GM12891 (cell line): Measurements from ENCODE around the gene TEPSIN.

ENCODE experiments used
- DNase-seq: peaks from one replicate; pipeline ENCODE4 v3.0.0; 2011; ENCODE audit warnings: low spot score; ENCODE audit not compliant: insufficient read length
- FAIRE-seq: peaks from 2 replicates; lab custom pipeline; 2011; peaks lifted over from hg19 to GRCh38; lab: Jason Lieb, UNC
- PAX5 ChIP-seq: IDR thresholded peaks from 2 replicates; pipeline ENCODE4 v1.6.1; 2011; ENCODE audit warnings: low read length, moderate library complexity, mild to moderate bottlenecking; ENCODE audit not compliant: insufficient read depth, severe bottlenecking
- POLR2A ChIP-seq: IDR thresholded peaks from 2 replicates; pipeline ENCODE4 v1.6.1; 2011; ENCODE audit warnings: low read depth, low read length, control low read depth
- POLR2AphosphoS5 ChIP-seq: IDR thresholded peaks from 2 replicates; pipeline ENCODE4 v1.6.1; 2011; ENCODE audit warnings: low read depth, low read length, control low read depth
- POU2F2 ChIP-seq: IDR thresholded peaks from 2 replicates; pipeline ENCODE4 v1.6.1; 2011; ENCODE audit warnings: low read depth, mild to moderate bottlenecking, control low read depth, low read length, moderate library complexity
- SPI1 ChIP-seq: IDR thresholded peaks from 2 replicates; pipeline ENCODE4 v1.6.1; 2011; ENCODE audit warnings: low read depth, low read length, control low read depth
- TAF1 ChIP-seq: IDR thresholded peaks from 2 replicates; pipeline ENCODE4 v1.6.1; 2011; ENCODE audit warnings: low read depth, low read length, control low read depth

The TEPSIN gene

DNA sequence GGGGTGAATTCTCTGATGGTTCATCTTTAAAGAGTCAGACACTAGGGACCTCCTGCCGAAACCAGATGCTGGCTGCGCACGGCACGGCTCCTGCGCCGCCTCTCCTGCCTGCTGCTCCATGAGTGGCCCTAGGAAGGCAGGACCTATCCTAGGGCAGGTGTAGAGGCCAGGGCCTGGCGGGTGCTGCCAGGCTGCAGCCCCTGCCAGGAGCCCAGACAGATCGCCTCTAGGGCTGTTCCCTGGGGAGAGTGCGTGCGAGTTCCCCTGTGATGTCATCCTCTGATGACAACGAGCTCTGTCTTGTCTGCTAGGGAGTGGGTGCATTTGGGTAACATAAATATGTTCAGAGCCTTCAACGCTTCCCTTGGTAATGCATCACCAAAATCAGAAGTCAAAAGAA, 32.4 kb upstream of the TEPSIN start:
- TF ChIP-seq POLR2A = no peak
- TF ChIP-seq TAF1 = no peak
- no peak for TF ChIP-seq POU2F2
- TF ChIP-seq PAX5 = no peak
- TF ChIP-seq POLR2AphosphoS5 = no peak
- TF ChIP-seq SPI1 = no peak
- FAIRE-seq = no peak
- DNase-seq = no peak

DNA sequence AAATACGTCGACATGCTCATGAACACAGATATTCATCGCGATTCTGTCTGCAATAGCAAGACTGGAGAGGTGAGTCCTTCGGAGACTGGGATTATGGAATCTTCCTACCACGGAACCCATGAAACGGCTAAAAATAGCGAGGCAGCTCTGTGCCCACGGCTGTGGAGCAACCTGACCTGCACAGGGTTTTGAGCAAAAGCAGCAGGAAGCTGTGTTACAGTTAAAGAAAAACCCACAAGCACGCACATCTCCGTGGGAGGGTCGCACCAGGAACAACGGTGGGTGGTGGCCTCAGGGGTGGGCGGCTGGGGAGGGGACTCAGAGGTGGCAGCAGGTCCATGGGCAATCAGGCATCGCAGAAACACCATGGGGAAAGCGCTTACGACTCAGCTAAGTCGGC, 31.4 kb upstream of the TEPSIN start:
- TF ChIP-seq POU2F2 = no peak
- no peak for TF ChIP-seq POLR2AphosphoS5
- no peak for TF ChIP-seq SPI1
- TF ChIP-seq POLR2A = no peak
- TF ChIP-seq TAF1 = no peak
- TF ChIP-seq PAX5 = no peak
- no peak for FAIRE-seq

DNA sequence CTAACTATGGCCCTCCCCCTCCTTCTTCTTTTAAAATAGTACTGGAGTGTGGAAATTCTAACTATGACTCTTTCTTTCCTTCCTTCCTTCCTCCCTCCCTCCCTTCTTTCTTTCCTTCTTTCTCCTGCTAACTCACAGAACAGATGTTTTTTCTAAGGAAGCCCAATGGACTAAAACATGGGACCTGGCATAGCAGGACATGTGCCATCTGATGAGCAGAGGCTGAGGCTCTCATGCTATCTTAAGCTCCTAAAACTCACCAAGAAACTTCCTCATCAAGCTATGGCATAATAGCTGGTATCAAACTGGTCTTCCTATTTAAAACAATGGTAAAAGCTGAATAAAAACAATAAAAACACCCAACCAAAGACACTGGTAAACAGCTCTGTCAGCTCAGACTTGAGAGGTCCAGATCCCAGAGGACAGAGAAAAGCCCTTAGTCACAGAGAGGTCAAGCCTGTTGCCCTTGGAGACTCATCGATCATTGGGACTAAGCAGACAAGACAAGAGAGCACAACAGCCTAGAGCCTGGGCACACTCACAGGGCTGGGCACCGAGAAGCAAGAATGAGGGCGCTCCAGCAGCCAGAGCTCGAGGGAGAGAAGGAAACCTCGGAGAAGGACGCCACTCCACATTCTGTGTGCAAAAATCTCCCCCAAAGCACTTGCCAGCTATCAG, 28.7 kb upstream of the TEPSIN start:
- no peak for DNase-seq
- no peak for FAIRE-seq
- TF ChIP-seq PAX5 (no peak), POLR2A (no peak), SPI1 (no peak), POLR2AphosphoS5 (no peak), POU2F2 (no peak), TAF1 (no peak)

More for the DNA sequence above, 31.4 kb upstream of the TEPSIN start:
- DNase-seq = no peak

DNA sequence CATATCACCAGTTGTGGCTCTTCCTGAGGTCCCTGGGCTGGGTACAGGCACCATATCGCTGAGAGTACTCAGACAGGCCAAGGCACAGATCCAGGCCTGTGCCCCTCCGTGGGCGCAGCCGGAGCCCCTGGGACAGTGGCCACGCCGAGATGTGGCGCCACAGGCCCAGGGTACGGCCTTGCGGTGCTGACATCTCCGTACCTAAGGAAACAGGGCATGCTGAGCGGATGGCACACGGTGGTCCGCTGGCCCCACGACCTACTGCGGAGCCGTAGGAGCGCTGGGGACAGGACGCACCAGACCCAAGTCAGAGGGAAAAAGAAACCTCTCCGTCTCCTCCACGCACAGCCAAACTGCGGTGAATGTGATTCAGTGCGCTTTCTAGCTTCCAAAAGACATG, 26.7 kb upstream of the TEPSIN start:
- DNase-seq (no peak), FAIRE-seq (no peak)
- TF ChIP-seq TAF1 (no peak), POU2F2 (no peak), PAX5 (no peak), POLR2AphosphoS5 (no peak), SPI1 (no peak)

DNA sequence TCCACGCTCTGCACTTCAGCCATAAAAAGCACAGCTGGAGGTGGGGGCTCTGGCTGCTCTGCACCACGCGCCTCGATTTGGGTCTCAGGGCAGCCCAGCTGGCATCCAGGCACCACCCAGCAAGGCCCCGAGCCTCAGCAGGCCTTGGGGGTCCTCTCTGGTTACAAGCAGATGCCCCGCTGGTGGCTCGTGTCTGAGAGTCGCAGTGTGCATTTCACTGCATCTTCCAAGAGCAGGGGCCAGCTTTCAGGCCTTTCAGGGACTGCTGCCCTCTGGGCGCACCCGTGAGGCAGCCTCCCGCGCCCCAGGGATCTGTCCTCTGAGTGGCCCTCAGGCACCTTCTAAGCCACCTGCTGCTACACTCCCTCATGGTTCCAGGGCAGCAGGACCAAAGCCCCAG, 25.8 kb upstream of the TEPSIN start:
- DNase-seq (no peak), FAIRE-seq (no peak)
- no peak for TF ChIP-seq POU2F2
- TF ChIP-seq SPI1 = no peak
- TF ChIP-seq POLR2AphosphoS5 = no peak
- TF ChIP-seq POLR2A = no peak
- no peak for TF ChIP-seq PAX5
- TF ChIP-seq TAF1 = no peak

DNA sequence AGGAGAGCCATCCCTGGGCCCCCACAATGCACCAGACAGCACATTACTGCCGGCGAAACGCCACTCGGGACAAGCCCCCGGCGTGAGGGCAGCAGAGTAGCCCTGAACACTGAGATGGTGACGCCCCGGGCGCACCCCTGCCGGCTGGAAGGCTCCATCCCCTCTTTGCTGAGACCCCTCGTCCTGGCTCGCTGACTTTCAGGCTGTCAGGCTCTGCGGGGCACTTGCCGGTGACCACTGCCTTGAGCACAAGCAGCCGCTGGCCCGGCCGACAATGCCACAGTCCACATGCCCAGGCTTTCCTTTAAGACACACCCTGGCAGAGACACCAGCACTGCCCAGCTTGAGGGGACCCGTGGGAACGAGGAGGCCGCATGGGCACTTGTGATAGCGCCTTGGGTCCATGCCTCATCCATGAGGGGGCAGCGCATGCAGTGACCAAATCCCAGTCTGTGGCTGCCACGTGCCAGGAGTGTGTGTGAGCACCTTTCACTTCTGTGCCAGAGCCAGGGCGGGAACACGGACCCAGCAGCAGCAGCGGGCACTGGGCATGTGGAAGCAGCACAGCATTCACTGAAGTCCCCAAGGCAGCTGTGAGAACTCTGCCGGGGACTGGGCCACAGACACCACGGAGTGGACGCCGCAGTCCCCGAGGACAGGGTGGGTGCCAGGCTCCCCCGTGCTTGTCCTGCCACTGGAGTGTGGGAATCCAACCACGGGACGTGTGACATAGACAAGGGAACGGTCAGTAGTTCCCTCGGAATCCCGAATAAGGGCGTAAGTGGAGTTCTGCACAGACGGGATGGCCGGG, 24.7 kb upstream of the TEPSIN start:
- TF ChIP-seq PAX5 = no peak
- TF ChIP-seq POLR2A = no peak
- no peak for TF ChIP-seq POLR2AphosphoS5
- no peak for TF ChIP-seq SPI1
- no peak for TF ChIP-seq TAF1
- TF ChIP-seq POU2F2 = no peak
- no peak for FAIRE-seq
- DNase-seq = no peak

DNA sequence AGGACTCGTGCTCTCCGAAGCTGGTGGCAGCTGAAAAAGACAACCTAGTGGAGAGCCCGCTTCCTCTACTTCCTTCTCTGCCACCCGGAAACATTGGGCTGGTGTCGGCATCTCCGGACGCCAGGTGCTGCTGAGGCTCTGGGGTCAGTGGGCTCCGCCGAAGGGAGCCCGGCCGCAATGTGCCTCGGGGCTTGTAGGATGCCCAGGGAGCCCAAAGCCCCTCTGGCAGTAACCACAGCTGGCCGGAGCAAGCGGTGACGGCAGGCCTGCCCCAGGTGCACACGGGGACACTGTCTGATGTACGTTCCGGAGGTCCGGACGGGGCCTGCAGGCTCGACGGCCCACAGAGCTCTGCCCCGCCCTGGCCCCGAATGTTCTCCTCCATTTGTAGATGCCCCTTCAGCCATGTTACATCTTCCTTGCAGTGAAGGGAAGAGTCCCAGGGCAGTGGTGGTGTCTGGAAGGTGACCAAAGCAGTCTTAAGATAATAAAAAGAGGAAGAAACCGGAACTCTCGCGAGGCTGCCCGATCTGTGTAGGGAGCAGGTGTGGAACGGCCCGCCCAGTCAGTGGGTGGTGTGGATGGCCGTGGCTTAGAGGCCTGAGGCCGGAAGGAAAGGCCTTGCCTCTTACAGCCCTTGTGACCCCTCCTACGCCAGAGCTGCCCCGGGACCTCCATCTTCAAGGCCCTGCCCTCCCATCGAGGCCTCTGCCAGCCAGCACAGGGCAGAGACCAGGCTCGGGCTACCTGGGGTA, 22.9 kb upstream of the TEPSIN start:
- no peak for DNase-seq
- FAIRE-seq = no peak
- TF ChIP-seq PAX5 (no peak), POU2F2 (no peak), POLR2AphosphoS5 (no peak), TAF1 (no peak), POLR2A (no peak), SPI1 (no peak)

DNA sequence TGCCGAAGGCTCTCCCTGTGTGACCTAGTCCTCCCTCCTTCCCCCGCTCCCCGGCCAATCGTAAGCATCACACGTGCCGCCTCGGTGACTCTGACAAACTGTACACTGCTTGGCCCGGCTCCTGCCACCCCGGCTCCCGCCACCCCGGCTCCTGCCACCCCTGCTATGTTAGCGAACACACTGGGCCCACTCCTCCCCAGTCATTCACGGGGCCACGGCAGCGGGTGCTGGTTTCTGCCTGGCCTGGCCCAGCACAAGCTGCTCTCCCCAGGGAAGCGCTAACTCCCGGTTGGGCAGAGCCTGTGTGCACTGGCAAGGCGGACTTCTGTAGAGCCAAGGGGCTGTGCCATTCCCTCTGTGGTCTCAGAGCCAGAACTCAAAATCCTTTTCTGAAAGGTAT, 22.2 kb upstream of the TEPSIN start:
- DNase-seq (no peak), FAIRE-seq (no peak)
- TF ChIP-seq POLR2AphosphoS5 (no peak), TAF1 (no peak), POU2F2 (no peak), SPI1 (no peak), POLR2A (no peak), PAX5 (no peak)

DNA sequence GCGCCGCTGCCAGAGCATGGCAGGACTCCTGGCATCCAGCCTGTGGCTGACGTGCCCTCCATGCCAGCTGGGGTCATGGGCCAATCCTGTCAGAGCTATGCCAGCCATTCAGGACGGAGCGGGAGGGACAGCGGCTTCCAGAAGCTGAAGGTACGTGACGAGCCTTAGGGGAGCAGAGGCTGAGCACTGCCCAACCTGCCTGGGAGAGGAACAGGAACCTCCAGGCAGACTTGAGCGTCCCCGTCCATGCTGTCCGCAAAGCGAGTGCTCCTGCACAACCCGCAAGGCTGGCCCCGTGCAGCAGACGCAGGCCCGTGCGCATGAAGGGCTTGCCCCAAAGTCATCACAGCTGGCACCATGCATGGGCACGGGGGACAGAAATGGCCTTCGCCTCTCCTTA, 21.8 kb upstream of the TEPSIN start:
- DNase-seq (no peak), FAIRE-seq (no peak)
- no peak for TF ChIP-seq POU2F2
- TF ChIP-seq SPI1 = no peak
- no peak for TF ChIP-seq TAF1
- no peak for TF ChIP-seq PAX5
- no peak for TF ChIP-seq POLR2AphosphoS5
- no peak for TF ChIP-seq POLR2A
